Fibroblast of skin of back (primary cell): ENCODE measurements around the gene LIF.
"Not testable (repeated sequence)": the region's sequence is repeated elsewhere in the genome, so short reads cannot be mapped to it uniquely, and the experiment has no call there.

ENCODE experiments used
- DNase-seq: peaks from one replicate; pipeline ENCODE4 v3.0.0-alpha.2; 2013

Gene LIF

GRCh38 chr22:30224161-30224857 is 22.2 kb downstream of the LIF start:
- DNase-seq = peak; percentile 66

DNA sequence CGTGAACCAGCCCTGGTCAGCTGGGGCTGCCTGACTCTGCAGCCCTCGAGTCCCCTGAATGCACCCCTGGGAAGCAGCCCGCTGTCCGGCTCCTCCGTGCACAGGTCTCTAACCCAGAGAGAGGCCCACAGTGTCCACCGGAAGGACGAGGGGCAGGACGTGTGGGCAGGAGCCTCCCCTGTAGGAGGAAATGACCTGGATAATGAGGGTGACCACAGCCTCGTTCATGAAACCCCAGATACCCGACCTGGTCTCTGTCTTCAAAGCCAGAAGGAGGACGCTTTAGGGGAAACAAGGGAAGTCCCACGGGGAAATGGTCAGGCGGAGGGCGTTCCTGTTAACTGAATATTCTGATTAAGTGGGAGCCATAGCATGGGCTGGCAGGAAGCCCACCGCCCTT is 23.3 kb downstream of the LIF start:
- no peak for DNase-seq

DNA sequence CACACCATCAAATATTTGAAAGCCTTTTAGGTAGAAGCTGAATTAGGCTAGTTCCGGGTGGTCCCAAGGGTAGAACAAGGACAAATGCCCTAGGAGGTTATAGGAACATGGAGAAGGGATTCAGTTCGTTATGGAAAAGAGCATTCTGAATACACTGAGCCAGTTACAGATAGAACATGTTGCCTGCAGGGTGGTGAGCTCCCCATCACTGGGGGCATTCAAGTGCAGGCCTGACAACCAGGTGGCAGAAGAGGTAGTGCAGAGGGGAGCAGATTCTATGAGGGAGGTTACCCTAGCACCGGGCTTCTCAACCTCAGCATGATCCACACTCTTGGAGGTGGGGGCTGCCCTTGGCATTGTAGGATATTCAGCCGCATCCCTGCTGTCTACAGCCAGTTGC is 24.2 kb downstream of the LIF start:
- no peak for DNase-seq

GRCh38 chr22:30221121-30221992 is 25.2 kb downstream of the LIF start:
- DNase-seq = no peak

- no peak for DNase-seq
Measured at GRCh38 chr22:30220338-30221012, 26.1 kb downstream of the LIF start.

- no peak for DNase-seq
Measured at GRCh38 chr22:30219668-30220278, 26.8 kb downstream of the LIF start.

GRCh38 chr22:30219049-30219654 is 27.4 kb downstream of the LIF start:
- no peak for DNase-seq

DNA sequence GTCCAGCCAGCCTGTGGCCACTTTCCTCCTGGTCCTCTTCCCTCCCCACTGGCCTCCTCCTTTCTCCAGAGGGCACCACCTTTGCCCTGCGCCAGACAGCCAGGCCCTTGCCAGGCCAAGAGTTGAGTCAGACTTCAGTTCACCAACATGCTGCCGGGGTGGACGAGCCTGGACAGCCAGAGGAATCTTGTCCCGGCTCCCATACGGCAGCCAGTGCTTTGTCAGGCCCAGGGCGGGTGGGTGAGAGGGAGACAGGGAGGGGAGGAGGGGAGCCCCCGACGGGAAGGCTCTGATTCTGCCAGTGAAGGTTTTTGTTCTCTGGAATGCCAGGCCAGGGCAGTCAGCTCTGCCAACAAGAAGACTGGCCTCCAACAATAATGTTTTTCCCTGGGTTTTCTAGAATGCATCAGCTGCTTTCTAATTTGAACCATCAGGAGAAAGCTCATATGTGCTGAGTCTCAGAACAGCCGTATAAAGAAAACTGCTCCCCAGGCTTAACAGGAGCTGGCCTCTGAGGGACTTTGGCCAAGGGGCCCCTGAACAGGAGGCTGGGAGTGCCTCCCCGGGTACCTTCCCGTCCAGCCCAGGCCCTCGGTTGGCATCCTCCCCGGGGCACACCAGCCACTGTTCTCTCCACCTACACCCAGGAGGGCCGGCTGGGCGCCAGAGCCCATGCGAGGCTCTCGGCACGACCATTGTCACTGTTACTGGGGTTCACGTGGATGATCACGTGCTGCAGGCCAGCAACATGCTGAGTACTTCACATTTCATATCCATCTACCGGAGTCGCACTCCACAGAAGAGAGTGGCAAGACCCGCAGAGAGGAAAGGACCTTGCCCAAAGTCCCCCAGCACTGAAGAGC is 28.6 kb downstream of the LIF start:
- no peak for DNase-seq

DNA sequence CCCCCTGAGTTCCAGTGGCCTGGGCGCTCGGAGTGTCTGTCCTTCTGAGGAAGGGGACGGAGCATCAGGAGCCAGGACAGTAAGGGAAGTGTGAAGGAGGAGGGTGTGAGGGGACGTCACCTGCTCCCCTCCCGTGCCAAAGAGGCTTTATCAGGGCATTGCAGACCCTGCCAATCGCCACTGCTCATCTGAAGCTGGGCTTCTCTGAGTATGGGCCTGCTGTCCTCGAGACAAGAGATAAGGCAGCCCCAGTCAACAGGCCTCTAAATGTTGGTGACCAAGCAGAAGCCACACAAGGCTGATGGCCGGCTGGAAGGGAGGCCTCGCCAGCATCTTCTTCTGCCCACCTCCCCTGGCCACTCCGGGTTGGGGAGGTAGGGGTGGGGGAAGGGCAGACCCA is 29.8 kb downstream of the LIF start:
- no peak for DNase-seq

DNA sequence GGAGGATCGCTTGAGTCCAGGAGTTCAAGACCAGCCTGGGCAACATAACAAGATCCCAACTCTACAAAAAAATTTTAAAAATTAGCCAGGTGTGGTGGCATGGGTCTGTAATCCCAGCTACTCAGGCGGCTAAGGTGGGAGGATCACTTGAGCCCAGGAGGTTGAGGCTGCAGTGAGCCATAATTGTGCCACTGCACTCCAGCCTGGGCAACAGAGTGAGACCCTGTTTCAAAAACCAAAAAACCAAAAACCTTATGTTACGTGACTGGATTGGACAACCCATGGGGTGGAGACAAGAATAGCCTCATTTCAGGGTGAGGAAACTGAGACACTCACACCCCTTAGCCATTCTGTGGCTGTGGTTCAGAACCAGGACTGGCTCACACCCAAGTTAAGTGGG is 30.3 kb downstream of the LIF start:
- not testable (repeated sequence) for DNase-seq

DNA sequence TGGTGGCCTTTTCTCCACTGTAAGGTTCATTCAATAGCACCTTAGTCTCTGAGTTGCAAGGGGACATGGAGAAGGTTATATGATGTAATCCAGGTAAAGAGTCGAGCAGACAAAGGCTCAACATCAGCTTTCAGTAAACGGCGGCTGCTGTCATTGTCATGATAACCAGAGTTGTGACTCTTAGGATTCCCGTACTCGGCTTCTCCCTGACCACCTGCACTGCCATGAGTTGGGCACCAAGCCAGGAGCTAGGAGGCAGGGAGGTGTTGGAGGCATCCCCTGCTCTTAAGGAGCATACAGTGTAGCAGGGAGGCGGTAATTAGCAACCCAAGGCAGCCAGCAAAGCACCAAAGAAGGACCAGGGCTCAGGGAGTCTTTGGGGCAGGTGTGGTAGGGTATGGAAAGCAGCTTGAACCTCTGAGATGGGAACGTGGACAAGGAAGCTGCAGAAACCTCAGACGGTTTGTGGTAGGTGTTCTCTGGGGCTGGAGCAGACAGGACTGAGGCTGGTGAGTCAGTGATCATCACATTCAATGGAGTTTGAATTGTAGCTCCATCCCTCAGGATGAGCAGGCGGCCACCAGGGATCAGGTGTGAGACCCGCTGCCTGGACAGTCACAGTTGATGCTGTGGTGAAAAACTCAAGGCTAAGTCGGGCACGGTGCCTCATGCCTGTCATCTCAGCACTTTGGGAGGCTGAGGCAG is 31.7 kb downstream of the LIF start:
- no peak for DNase-seq

GRCh38 chr22:30212996-30213441 is 33.5 kb downstream of the LIF start:
- DNase-seq = peak; percentile 47

DNA sequence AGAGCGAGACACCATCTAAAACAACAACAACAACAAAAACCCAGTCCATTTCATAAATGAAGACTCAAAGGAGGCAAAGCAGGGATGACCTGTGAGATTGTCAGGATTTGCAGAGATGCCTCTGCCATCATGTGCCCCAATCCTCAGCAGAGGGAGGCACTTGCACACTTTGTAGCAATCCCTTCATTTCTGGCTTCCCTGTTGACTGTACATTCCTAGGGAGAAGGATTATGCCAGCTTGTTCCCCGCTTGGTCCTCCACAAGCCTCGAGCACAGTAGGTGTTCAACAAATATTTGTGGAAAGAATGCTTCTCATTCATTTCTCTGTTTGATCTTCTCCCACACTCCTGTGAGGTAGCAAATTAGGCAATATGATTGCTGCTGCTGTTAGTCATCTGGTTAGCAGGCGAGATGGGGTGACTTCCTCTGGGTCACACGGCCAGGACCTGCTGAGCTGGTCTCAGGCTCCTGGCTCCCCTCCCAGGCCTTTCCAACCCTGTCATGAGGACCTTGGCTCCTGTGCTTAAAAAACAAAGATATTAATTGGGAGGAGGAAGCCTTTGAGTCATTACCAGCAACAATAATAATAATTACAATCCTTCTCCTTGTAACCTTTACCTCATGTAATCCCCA is 34.1 kb downstream of the LIF start:
- peak; percentile 75 for DNase-seq

DNA sequence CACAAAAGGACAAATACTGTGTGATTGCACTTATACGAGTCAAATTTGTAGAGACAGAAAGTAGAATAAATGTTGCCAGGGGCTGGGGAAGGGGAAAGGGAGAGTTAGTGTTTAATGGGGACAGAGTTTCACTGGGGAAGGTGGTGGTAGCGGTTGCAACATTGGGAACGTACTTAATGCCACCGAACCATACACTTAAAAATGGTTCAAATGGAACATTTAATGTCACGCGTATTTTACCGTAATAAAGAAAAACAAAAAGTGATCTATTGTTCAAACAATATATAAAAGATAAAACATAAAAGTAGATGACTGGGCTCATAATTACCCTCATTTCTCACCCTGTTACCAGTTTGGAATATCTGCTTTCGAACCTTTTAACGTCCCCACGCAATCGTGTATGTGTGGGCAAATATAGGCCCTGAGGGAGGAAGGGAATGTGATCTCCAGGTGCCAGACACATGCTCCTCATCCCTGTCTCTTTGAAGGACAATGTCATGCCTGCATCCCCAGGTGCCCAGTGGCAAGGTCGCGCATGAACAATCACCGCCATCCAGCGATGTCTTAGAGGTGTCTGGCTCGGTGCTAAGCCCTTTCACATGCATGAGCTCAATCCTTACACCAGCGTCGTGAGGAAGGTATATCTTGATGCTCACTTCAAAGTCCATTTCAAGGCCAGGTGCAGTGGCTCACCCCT is 35.3 kb downstream of the LIF start:
- DNase-seq = no peak

DNA sequence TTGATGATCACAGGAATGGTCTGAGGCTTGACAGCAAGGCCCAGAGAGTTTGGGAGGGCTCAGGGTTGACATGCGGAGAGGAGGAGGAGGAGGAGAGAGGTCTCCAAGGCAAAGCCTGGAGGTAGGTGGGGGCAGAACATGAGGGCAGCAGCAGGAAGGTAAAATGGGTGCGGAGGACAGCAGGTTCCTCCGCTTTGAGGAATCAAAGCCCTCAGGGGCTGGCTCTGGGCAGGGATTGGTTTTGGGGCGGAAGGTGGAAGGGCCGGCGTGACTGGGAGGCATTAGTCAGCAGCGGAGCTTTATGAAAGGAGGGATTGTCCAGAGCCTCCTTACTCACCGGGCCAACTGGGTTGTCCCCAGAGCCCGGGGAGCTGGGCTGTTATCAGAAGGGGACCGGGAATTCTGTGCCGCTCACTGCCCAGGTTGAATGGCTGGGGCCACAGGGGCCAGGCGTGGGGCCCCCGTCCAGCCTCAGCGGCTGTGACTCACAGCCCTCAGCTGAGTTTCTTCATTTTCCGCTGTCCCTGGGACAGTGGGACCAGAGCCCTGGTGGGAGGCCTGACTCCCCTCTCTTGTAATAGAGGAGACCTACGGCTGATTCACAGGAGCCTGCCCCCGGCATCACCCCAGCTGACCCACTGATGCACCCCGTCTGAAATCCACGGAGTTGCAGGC is 36.2 kb downstream of the LIF start:
- DNase-seq = no peak

GRCh38 chr22:30209642-30210041 is 36.9 kb downstream of the LIF start:
- no peak for DNase-seq

DNA sequence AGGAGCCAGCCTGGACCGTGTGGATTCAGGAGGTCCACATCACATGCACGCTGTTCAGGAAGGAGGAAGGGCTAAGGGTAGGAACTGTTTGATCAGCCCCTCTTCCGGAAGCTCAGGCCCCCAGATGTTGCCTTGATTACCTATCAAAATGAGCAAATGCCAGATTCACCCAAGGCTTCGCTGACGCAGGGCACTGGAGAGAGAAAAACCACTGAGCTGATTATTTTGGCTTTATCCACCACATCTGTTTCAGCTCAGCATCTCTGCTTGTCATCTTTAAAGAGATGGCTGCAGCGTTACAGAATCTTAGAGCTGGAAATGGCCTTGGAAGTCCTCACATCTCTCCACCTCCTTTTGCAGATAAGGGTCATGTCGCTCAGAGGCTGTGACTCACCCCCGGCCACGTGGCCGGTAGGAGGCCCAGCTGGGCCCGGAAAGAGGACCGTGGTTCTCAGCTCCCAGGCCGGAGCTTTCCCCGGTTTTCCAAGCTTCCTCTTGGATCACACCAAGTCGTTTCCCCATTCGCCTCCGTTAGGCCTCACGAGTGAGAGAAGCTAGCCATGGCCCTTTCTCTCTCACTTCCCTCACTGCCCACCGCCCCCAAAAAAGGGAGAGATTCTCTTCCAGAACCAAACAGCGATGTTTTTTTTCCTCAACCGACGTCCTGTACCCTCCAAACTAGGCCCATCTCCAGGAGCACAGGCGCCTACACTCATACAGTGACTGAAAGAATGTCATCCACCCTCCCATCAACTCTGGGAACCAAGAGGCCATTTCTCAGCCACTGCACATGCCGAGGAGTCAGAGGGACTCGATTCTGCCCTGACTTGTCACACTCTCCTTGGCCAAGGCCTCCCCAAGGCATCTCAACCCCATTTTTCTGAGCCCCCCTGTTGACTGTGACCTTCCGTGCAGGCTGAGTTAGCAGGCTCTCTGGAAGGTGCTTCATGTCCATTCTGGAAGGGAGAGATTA is 37.6 kb downstream of the LIF start:
- DNase-seq = peak; percentile 87

DNA sequence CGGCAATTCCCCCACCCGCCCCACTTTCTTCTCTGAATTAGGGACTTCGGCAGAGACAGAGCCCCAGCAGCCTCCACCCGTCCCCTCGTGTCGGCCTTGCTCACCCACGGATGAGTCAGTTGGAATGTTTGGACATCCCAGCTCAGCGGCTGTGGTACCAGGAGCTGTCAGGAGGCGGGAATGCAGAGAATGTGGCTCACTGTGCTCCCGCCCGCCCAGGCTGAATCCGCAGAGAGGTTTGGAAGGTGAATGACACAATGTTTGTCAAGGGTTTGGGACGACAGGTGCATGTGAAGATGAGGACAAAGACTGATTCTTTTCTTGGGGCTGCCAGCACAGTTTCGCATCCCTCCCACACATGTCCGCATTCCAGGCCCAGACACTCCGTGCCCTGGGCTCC is 39.6 kb downstream of the LIF start:
- peak; percentile 99 for DNase-seq
